ENCODE measurements around the gene SYNDIG1.

The SYNDIG1 gene

DNA sequence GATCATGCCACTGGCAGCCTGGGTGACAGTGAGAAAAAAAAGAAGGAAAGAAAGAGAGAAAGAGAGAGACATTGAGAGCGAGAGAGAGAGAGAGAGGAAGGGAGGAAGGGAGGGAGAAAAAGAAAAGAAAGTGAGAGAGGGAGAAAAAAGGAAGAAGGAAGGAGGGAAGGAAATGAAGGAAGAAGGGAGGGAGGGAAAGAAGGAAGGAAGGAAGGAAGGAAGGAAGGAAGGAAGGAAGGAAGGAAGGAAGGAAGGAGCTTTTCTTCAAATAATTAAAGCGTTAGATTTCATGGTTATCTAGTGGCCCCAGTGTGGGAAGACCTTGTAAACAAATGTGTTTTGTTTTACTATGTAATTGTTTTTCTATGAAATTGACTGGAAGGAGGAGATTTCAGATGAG lies 170.8 kb downstream of the SYNDIG1 start:
- no peak for DNase-seq

DNA sequence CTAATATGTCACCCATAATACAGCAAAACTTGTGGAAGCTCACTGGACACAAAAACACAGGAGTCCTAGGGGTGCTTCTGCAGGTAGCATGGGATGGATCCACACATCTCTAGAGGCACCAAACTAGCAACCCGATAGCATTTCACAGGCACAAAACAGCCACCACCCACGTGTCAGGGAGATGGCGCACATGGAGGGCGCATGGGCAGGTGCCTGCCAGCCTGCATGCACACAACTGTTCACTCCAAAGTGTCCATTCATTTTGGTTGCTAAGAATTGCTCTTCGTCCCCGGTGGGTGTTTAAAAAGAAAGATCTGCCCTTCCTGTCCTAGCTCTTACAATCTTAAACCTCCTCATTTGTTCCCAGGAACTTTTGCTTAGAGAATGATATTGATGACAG lies 171.3 kb downstream of the SYNDIG1 start:
- no peak for DNase-seq

- DNase-seq: no peak
Observed at GRCh38 chr20:24643731-24644626, 174.6 kb downstream of the SYNDIG1 start.

- DNase-seq: no peak
Observed at GRCh38 chr20:24646321-24646720, 176.9 kb downstream of the SYNDIG1 start.

GRCh38 chr20:24647713-24648112 lies 178.3 kb downstream of the SYNDIG1 start:
- no peak for DNase-seq

DNA sequence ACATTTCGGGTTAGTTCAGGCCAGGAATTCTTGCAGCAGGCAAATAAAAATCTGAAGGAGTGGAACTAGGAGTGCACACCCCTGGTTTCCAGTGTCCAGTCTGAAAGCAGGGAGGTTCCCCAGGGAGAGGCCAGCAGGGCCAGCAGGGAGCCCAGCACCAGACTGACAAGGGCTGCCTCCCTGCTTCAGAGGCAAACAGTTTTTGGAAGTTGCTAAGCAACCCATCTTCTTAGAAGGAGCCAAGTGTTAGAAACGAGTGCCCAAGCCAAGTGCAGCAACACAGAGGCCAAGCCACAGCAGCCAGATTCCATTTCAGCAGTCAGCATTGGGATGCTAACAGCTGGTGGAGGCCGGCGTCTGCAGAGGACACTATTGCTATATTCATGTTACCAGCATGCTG lies 179.1 kb downstream of the SYNDIG1 start:
- DNase-seq: no peak

- DNase-seq: no peak
Observed at GRCh38 chr20:24648919-24649318, 179.5 kb downstream of the SYNDIG1 start.

- no peak for DNase-seq
Observed at GRCh38 chr20:24649787-24650490, 180.5 kb downstream of the SYNDIG1 start.

DNA sequence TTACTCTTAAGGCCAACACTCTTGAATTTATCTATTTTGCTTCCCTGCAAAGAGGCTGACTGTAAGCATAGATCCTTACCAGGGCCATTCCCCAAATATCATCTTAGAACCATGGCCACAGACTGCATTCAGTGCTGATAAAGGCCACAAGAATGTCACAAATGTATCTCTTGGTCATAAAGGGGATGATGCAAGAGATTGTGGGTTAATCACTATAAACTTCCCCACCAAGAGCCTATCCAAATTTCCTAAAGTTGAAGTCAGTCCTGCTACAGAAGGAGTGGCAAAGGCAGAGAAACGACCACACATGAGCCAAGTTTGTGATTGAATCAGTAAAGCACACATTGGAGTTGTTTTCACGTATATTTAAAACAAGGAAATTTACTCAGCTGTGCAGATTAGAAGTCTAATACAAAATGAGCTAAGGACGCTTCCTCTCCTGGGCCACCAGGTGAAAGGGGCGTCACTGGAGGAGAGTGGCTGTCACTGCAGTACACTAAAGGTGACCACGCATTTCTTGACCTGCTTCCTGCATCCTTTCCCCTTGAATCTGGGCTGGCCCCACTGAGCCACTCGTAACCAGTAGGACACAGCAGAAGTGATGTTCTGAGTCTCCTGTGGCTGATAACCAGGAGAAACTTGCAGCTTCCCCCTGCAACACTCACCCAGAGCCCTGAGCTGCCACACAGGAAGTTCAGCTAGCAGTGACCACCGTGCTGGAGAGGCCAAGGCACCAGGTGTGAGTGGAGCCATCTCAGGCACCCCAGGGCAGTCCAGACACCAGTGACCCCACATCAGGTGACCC lies 181.9 kb downstream of the SYNDIG1 start:
- DNase-seq: no peak

DNA sequence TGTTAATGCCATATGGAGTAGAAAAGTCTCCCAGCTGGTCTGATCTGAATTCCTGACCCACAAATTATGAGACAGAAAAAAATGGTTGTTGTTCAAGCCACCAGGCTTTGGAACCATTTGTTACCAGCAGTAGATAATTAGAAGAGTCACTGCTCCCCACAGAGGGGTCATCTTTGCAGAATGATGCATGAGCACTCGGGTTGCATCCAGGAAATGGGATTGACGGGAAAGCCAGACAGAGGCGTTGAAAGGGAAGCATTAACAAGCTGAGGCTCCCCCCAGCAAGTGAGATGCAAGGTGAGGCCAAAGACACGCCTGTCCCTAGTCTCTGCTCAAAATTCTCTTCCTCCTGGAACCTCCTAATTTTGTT lies 182.5 kb downstream of the SYNDIG1 start:
- no peak for DNase-seq

GRCh38 chr20:24653306-24653705 lies 183.9 kb downstream of the SYNDIG1 start:
- DNase-seq: no peak

- no peak for DNase-seq
Observed at GRCh38 chr20:24654425-24654824, 185.0 kb downstream of the SYNDIG1 start.

- no peak for DNase-seq
Observed at GRCh38 chr20:24656391-24656790, 187.0 kb downstream of the SYNDIG1 start.

DNA sequence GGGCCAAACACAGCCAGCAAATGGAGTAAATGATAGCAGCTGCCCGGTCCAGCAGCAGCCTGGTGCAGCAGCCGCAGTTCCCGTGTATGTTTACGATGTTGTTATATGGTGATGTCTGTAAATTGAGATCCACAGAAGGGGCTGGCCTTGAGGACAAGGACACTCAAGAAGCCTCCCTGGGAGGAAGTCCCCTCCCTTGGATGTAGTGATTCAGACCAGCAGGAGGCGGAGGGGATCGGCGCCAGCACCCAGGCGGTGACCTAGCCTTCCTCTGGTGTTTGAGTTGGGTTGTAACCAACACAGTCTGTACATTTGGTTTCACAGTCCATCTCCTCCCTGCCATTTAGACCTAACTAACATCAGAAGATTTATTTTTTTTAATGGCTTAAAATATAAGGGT lies 187.8 kb downstream of the SYNDIG1 start:
- no peak for DNase-seq

DNA sequence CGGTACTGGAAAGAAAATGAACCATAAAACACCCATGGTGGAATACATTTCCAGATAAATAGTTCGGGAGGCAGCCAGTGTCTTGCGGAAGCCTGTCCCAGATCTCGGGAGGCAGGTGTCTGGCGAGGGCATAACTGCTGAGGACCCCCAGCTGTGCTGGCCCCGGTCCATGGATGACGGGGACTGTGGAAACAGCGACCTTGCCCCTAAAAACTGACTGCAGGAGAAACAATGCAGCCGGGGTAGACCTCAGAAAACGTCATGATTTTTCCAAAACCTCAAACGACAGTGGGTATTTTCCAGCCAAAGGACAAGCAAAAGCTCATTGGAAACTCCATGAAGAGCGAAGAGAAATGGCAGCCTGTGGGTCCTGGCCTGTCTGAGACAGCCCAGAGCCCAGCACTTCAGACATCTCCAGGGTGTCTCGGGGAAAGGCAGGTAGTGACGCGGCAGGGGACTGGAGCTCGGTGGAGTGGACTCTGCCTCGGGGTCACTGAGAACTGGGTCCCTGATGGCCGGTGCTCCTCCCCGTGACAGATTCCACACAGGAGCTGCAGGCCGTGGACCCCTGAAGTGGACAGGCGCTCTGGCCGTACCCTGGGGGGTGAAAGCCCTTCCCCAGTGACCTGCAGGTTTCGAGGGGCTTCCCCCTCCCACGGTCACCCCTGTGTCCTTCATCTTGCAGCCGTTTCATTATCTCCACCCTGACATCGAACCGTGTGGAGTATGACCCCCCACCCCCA lies 188.6 kb downstream of the SYNDIG1 start:
- no peak for DNase-seq

DNA sequence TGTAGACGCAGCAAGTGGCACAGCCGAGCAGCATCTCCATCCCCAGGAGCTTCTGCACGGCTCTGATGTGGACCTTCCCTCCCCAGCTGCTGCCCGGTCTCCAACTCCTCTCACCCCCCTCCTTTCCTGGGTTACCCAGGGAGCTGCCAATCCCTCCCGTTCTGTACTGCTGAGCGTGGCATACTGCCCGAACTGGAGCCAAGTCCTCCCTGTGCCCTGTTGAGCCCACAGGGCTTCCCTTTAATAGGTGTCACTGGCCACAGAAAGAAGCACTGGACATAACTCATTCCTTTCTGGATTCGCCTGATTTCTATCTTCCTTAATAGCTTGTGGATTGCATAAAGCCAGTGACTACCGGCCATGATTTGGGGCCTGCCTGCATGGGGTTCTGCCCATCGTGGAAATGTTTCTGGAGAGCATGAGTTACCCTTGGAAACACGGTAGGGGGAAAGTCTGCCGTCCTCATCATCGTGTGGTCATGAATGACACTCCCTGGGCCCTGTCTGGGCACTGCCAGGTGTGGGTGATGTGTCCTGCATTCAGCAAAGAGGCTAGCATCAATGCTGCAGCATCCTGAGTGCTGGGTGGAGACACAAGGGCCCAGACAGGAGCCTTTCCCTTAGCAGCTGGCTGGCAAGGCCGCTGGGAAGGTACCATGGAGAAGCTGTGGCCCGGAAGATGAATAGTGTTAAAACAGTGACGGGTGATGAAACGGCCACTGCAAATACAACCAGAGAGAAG lies 189.7 kb downstream of the SYNDIG1 start:
- no peak for DNase-seq

- no peak for DNase-seq
Observed at GRCh38 chr20:24659835-24660234, 190.4 kb downstream of the SYNDIG1 start.

DNA sequence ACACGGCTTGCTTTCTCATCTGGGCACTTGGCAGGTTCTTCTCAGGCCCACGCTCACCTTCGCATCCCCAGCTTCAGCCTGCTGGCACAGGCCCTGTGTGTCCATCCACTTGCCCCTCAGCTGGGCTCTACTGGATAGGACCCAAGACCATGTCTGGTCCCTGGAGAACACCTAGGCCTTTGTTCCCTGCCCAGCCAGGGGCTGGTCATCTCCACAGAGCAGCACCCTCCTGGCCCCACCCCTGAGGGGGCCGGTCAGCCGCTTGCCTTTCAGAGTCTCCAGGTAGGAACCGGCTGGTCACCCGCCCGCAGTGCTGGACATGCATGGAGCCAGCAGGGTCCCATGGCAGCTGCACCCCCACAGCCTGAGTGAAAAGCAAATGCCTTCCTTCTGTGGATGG lies 191.2 kb downstream of the SYNDIG1 start:
- DNase-seq: no peak

GRCh38 chr20:24661255-24661654 lies 191.8 kb downstream of the SYNDIG1 start:
- no peak for DNase-seq

- no peak for DNase-seq
Observed at GRCh38 chr20:24662322-24662721, 192.9 kb downstream of the SYNDIG1 start.

DNA sequence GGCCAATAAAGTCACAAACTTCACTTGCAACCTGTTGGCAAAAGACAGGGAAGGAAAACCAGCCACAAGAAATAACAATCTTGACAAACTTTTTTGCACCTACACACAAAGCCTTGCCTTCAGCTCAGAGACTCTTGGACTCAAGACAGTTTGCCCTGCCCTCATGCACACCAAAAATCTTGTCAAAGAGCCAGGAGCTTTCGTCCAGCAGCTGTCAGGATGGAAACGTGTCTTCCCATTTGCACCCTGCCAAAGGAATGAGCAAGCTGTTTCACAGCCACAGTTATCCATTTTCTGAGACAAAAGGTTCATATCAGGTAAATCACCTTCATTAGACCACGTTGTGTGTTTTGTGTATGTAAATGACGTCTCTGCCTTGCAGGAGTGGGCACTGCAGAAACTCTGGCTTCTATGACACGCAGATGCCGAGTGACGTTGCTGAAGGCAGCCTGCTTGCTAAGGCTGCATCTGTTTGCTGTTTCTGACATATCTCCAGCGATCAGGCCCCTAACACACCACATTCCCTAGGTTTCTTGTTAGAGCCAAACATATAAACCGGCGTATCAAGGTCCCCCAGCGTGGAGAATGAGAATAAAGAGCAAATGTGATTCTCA lies 193.4 kb downstream of the SYNDIG1 start:
- no peak for DNase-seq

DNA sequence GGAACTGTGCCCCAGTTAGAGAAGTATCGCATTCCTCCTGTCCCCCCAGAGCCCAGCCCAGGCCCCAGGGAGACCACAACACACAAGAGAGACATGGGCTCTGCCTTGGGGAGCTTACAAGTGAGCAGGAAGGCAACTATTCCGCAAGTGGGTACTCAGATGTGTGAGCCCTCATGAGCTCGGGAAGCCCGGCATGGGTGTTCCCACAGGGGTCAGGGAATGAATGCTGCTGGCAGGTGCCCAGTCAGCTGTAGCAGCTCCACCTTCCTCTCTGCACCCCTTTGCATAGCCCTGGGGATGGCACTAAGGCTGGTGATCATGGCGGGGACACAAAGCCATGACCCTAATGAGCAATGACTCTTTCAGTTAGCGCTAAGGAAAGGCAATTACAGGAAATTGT lies 194.1 kb downstream of the SYNDIG1 start:
- DNase-seq: no peak
